GM12873 (cell line): ENCODE results near the gene FAM199X.

Source experiments
- CTCF ChIP-seq: IDR thresholded peaks from 2 replicates; pipeline ENCODE4 v1.5.1; 2012; ENCODE audit warnings: low read depth, mild to moderate bottlenecking, moderate library complexity, low read length, control low read depth; ENCODE audit not compliant: insufficient read depth; ENCODE audit errors: missing control alignments

FAM199X gene

DNA sequence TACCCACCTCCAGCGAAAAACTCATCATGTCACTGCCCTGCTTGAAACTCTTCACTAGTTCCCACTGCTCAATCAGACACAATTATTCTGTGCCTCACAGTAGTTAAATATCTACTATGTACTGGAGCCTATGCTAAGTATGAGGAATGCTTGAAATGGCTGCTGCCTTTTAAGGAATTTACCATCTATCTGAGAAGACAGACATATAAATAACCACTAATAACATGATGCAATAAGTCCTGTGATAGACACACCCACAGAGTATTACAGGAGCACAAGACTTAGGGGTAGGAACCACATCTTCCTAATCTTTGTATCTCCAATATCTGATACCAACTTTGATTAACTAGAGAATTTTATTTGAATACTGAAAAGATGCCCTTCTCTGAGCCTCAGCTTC, 30.6 kb upstream of the FAM199X start:
- TF ChIP-seq CTCF = no peak

GRCh38 chrX:104136241-104137019, 29.8 kb upstream of the FAM199X start:
- TF ChIP-seq CTCF = peak; percentile 85

- no peak for TF ChIP-seq CTCF
These were observed 28.8 kb upstream of the FAM199X start for GRCh38 chrX:104137496-104137895.

DNA sequence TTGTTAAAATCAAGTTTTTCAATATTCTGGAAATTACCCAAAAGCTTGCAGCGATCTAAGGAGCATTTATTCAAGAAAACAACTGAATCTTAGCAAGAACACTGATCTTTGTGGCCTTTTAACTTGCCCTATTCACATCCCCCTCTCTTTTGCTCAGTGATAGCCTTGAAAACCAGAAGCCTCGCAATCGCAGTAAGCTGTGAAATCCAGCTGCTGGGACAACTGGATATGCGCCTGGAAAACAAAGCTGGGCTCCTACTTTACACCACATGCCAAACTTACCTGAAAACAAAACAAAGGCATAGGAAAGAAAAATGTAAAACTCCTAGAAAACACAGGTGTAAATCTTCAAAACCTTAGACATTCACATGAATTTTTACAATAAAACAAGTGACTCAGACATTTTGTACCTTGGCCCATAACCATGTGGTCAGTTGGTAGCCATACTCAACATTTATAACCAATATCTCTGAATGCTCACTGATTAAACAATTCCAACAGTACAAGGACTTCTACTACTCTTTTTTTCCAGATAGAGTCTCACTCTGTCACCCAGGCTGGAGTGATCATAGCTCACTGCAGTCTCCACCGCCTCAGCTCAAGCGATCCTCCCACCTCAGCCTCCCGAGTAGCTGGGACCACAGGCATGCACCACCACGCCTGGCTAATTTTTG, 25.0 kb upstream of the FAM199X start:
- TF ChIP-seq CTCF = no peak

- no peak for TF ChIP-seq CTCF
These were observed 15.2 kb upstream of the FAM199X start for GRCh38 chrX:104151037-104151436.

GRCh38 chrX:104156630-104157529, 9.4 kb upstream of the FAM199X start, which contains the start of gene SLC25A53:
Gene SLC25A53, minus strand, starts transcription at chrX:104157009. Its CDS starts 51,752 bp downstream, at chrX:104105257.
- no peak for TF ChIP-seq CTCF
